Upper lobe of right lung (tissue), 1 donor: Measurements from ENCODE around the gene PRPF6. TPM values are rescaled to one million over a fixed set of nuclear protein-coding genes. Genes with fewer than 3 reads are reported as not detected.

Source experiments
- ATAC-seq: fragments of 200-7000 bp; cut with Tn5 transposase; one replicate; pipeline ENCODE4 v1.9.1; 2020; ENCODE audit warnings: mild to moderate bottlenecking, moderate library complexity
- DNase-seq: peaks from one replicate; pipeline ENCODE4 v3.0.0-alpha.2; 2020
- H3K27ac ChIP-seq: fragments of 200-600 bp; one replicate; pipeline ENCODE4 v1.8.0; 2022
- H3K27me3 ChIP-seq: fragments of 200-600 bp; one replicate; pipeline ENCODE4 v1.8.0; 2022; ENCODE audit warnings: mild to moderate bottlenecking
- H3K36me3 ChIP-seq: fragments of 200-600 bp; one replicate; pipeline ENCODE4 v1.8.0; 2022
- H3K4me1 ChIP-seq: fragments of 200-600 bp; one replicate; pipeline ENCODE4 v1.8.0; 2022
- H3K4me3 ChIP-seq: fragments of 200-600 bp; one replicate; pipeline ENCODE4 v1.8.0; 2022; ENCODE audit warnings: mild to moderate bottlenecking
- H3K9me3 ChIP-seq: fragments of 200-600 bp; one replicate; pipeline ENCODE4 v1.8.0; 2022
- intact Hi-C: fragments of 100-400 bp; cut with DNase I; formaldehyde crosslinking; loops from one replicate; pipeline ENCODE4 v1.11.0; 2022
- total RNA-seq: library from RNA; stranded (reverse); fragmentation: NEBNext Ultra II Directional; extraction: Animal tissue kit (Norgen Biotek cat#: 25700); gene quantifications from one replicate; pipeline ENCODE4 v1.2.1, GENCODE V29; 2021
- TF ChIP-seq, protein P1 (sequence below): fragments of 200-600 bp; IDR thresholded peaks from one replicate; pipeline ENCODE4 v1.8.0; 2022; ENCODE audit warnings: antibody characterized with exemption
- donor health status: DM: no; HTN: yes; CAD: no; lungs with severe emphysema.

PRPF6 gene
- total RNA-seq, 1 donor from 2014 or later: 58.9 TPM

GRCh38 chr20:63944078-63944941, 36.6 kb upstream of the PRPF6 start:
- Histone ChIP-seq H3K9me3 (no peaks in the 10 kb centered on the region), H3K27ac (peak overlapping the region; percentile 77), H3K4me1 (peaks cover 42% of the 10 kb centered on the region), H3K27me3 (no peaks in the 10 kb centered on the region), H3K4me3 (no peak overlapping the region), H3K36me3 (peaks cover 55% of the 10 kb centered on the region)
- no peak for DNase-seq
- TF ChIP-seq, protein P1, sequence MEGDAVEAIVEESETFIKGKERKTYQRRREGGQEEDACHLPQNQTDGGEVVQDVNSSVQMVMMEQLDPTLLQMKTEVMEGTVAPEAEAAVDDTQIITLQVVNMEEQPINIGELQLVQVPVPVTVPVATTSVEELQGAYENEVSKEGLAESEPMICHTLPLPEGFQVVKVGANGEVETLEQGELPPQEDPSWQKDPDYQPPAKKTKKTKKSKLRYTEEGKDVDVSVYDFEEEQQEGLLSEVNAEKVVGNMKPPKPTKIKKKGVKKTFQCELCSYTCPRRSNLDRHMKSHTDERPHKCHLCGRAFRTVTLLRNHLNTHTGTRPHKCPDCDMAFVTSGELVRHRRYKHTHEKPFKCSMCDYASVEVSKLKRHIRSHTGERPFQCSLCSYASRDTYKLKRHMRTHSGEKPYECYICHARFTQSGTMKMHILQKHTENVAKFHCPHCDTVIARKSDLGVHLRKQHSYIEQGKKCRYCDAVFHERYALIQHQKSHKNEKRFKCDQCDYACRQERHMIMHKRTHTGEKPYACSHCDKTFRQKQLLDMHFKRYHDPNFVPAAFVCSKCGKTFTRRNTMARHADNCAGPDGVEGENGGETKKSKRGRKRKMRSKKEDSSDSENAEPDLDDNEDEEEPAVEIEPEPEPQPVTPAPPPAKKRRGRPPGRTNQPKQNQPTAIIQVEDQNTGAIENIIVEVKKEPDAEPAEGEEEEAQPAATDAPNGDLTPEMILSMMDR: no peak
- intact Hi-C loops: no loop called here
- no peak for ATAC-seq

DNA sequence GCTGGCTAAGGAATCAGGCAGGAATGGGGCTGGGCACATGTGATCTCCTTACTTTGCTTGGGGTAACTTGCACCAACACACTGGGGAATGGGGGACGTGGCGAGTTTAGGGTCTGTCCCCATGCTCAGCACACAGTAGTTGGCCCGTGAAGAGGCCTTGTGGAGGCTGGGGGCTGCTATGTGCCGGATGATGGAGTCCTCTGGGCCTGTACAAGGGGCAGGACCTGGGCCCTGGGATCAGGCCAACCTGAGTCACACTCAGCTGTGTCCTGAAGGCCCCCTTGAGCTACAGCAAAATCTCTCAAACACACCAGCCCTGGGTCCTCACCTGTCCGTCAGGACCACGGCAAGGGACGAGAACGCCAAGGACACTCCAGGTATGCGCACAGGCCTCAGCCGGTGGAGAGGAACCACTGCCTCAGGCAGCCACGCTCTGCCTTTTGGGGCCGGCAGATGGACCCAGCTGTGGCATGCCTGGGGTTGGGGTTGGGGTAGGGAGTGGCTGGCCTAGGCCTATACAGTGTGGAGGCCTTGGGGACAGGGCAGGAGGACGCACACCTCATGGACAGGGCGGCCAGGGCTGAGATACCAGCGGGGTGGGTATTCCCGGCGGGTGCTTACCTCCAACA, 35.8 kb upstream of the PRPF6 start:
- Histone ChIP-seq H3K4me1 (peaks cover 50% of the 10 kb centered on the region), H3K27ac (no peak overlapping the region), H3K36me3 (peaks cover 47% of the 10 kb centered on the region), H3K4me3 (no peak overlapping the region), H3K27me3 (no peaks in the 10 kb centered on the region), H3K9me3 (no peaks in the 10 kb centered on the region)
- TF ChIP-seq, protein P1: no peak
- DNase-seq (no peak), ATAC-seq (no peak)
- intact Hi-C loops: no loop called here

GRCh38 chr20:63945921-63946920, 34.7 kb upstream of the PRPF6 start:
- Histone ChIP-seq H3K27me3 (no peaks in the 10 kb centered on the region), H3K4me3 (no peak overlapping the region), H3K4me1 (peaks cover 57% of the 10 kb centered on the region), H3K27ac (no peak overlapping the region), H3K9me3 (no peaks in the 10 kb centered on the region), H3K36me3 (peaks cover 37% of the 10 kb centered on the region)
- ATAC-seq (no peak), DNase-seq (no peak)
- TF ChIP-seq, protein P1: no peak
- intact Hi-C loops: no loop called here

DNA sequence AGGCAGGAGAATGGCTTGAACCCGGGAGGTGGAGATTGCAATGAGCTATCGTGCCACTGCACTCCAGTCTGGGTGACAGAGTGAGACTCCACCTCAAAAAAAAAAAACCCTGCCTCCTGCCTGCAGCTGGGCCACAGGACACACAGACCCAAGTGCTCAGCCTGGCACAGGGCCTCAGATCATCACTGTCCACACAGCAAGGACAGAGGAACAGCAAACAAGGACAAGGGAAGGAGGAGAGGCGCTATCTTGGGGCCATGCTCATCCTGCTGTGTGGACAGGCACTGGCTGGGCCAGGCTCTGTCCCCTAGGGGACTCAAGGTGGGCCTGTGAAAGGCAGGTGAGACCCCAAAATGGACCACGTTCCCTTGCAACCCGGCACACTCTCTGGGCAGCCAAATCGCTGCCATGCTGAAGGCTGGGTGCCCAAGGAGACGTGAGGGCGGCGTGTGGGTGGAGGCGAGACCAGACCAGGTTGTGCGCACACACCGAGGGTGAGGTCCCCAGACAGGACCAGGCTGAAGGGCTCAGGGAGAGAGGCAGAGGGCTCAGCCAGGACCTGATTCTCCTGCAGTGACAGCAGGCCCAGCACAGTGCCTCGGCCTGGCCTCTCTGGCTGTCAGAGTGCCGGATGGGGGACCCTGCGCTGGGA, 33.8 kb upstream of the PRPF6 start:
- Histone ChIP-seq H3K27me3 (no peaks in the 10 kb centered on the region), H3K27ac (peak overlapping the region; percentile 89), H3K36me3 (peaks cover 37% of the 10 kb centered on the region), H3K4me1 (peaks cover 63% of the 10 kb centered on the region), H3K4me3 (no peak overlapping the region), H3K9me3 (no peaks in the 10 kb centered on the region)
- DNase-seq (no peak), ATAC-seq (no peak)
- TF ChIP-seq, protein P1: no peak
- intact Hi-C loops: no loop called here
